Esophagus squamous epithelium (tissue), 5 donors: ENCODE results near the gene CFAP410. TPM values are rescaled to one million over a fixed set of nuclear protein-coding genes. Genes with fewer than 3 reads are reported as not detected.
A peak's percentile ranks its signal among the peaks of the same experiment; 100 is the strongest.

ENCODE experiments used
- DNase-seq: peaks from one replicate; lab custom pipeline; 2025; lab: John Stamatoyannopoulos, UW
- H3K27ac ChIP-seq, 4 donors: fragments of 200-600 bp; sonication (generic); one replicate each; pipeline ENCODE4 v1.5.1; 2016 to 2019; ENCODE audit warnings: mild to moderate bottlenecking in 1 of 4
- H3K27me3 ChIP-seq, 4 donors: fragments of 200-600 bp; sonication (generic); 1 replicate in 3 of 4; 2 replicates in 1 of 4; pipeline versions ENCODE4 v1.5.1 to v1.6.0; 2017 to 2021; ENCODE audit warnings: antibody characterized with exemption in 1 of 4
- H3K36me3 ChIP-seq, 3 donors: fragments of 200-600 bp; sonication (generic); one replicate each; pipeline ENCODE4 v1.5.1; 2016 to 2019
- H3K4me1 ChIP-seq, 3 donors: fragments of 200-600 bp; sonication (generic); one replicate each; pipeline ENCODE4 v1.5.1; 2017 to 2019
- H3K4me3 ChIP-seq, 4 donors: fragments of 200-600 bp; sonication (generic); 1 replicate in 3 of 4; 2 replicates in 1 of 4; pipeline ENCODE4 v1.5.1; 2016 to 2019; ENCODE audit warnings: mild to moderate bottlenecking in 2 of 4, moderate library complexity in 1 of 4
- H3K9me3 ChIP-seq, 3 donors: fragments of 200-600 bp; sonication (generic); one replicate each; pipeline ENCODE4 v1.5.1; 2016 to 2019
- CTCF ChIP-seq, 6 experiments: fragments of 450-650 bp in 4 of 6; fragments of 200-600 bp in 2 of 6; sonication (generic) in 2 of 6; IDR thresholded peaks; one replicate each; pipeline ENCODE4 v1.5.1; 2016 to 2019; ENCODE audit warnings: antibody characterized with exemption in 6 of 6, mild to moderate bottlenecking in 4 of 6, moderate library complexity in 4 of 6
- POLR2A ChIP-seq, 4 donors: fragments of 450-650 bp; IDR thresholded peaks; one replicate each; pipeline ENCODE4 v1.6.1; 2017; ENCODE audit warnings: antibody characterized with exemption in 4 of 4, mild to moderate bottlenecking in 4 of 4, moderate library complexity in 3 of 4
- WGBS, 2 donors: methylation state at CpG; one replicate each; pipeline ENCODE4 v1.1.5; 2018; 5-methylcytosine and 5-hydroxymethylcytosine counted together
- intact Hi-C: fragments of 100-400 bp; cut with DNase I; formaldehyde crosslinking; loops from one replicate; pipeline ENCODE4 v1.15.0; 2022
- total RNA-seq, 4 donors: library from RNA; depleted of rRNA; stranded (reverse); fragments of >200 nt; gene quantifications; one replicate each; pipeline ENCODE4 v1.1.0, GENCODE V29; 2016
- donor health status: DM: yes; HTN: yes; CAD: no.

CFAP410 gene
- total RNA-seq, 4 donors from 2014 or later, result 7.9 to 21.8 (median 13.7) TPM

GRCh38 chr21:44299458-44300261 is 39.5 kb downstream of the CFAP410 start, which contains the start of gene PFKL:
PFKL (plus strand) TSS chr21:44300053; CDS start chr21:44300106, 53 bp downstream.
- Histone ChIP-seq H3K4me1 (peaks cover 39 to 80% (median 45%) of the 10 kb centered on the region in 3 donors), H3K36me3 (peaks cover 0 to 5% (median 0%) of the 10 kb centered on the region in 3 donors), H3K27me3 (peaks cover 0 to 29% (median 0%) of the 10 kb centered on the region in 4 donors), H3K4me3 (peak within 1 kb of the TSS; percentile 67 to 98 (median 84)), H3K27ac (peak within 1 kb of the TSS; percentile 85 to 97 (median 96)), H3K9me3 (no peaks in the 10 kb centered on the region)
- no peak for DNase-seq
- intact Hi-C loops, result no loop called here
- TF ChIP-seq POLR2A (IDR thresholded peaks at IDR 0.05), result peak in 1 of 4 donors; percentile 61
- TF ChIP-seq CTCF (IDR thresholded peaks at IDR 0.05), result no peak
- 0 to 3% methylated on average over 2 to 8 of the region's 94 CpGs for WGBS, 2 donors

- Histone ChIP-seq H3K36me3 (peaks cover 0 to 2% (median 0%) of the 10 kb centered on the region in 3 donors), H3K9me3 (no peaks in the 10 kb centered on the region), H3K27ac (peak overlapping the region; percentile 85 to 97 (median 96)), H3K27me3 (peaks cover 0 to 35% (median 0%) of the 10 kb centered on the region in 4 donors), H3K4me3 (peak overlapping the region; percentile 67 to 98 (median 84)), H3K4me1 (peaks cover 36 to 80% (median 42%) of the 10 kb centered on the region in 3 donors)
- intact Hi-C loops, result no loop called here
- 6 to 11% methylated on average over 5 to 7 of the region's 10 CpGs for WGBS, 2 donors
- no peak for DNase-seq
- no peak for TF ChIP-seq CTCF (IDR thresholded peaks at IDR 0.05)
- TF ChIP-seq POLR2A (IDR thresholded peaks at IDR 0.05), result no peak
Observed at GRCh38 chr21:44299085-44299457, 40.1 kb downstream of the CFAP410 start.

- Histone ChIP-seq H3K36me3 (no peaks in the 10 kb centered on the region), H3K4me1 (peaks cover 33 to 73% (median 36%) of the 10 kb centered on the region in 3 donors), H3K9me3 (no peaks in the 10 kb centered on the region), H3K4me3 (no peak overlapping the region), H3K27ac (no peak overlapping the region), H3K27me3 (peaks cover 0 to 38% (median 0%) of the 10 kb centered on the region in 4 donors)
- DNase-seq, result no peak
- TF ChIP-seq POLR2A (IDR thresholded peaks at IDR 0.05) (no peak), CTCF (IDR thresholded peaks at IDR 0.05) (peak in 3 of 6 experiments; percentile 5 to 40 (median 8))
- intact Hi-C loops, result no loop called here
- WGBS, 2 donors, result 77 to 83% methylated on average over 2 of the region's 2 CpGs
Observed at GRCh38 chr21:44298301-44298700, 40.9 kb downstream of the CFAP410 start.

- no peaks in the 10 kb centered on the region for H3K36me3 ChIP-seq
- DNase-seq, result no peak
- H3K4me3 ChIP-seq, result no peak overlapping the region
- peaks cover 31 to 67% (median 33%) of the 10 kb centered on the region in 3 donors for H3K4me1 ChIP-seq
- 14 to 20% methylated on average over 7 to 8 of the region's 22 CpGs for WGBS, 2 donors
- intact Hi-C loops, result no loop called here
- TF ChIP-seq CTCF (IDR thresholded peaks at IDR 0.05) (peak; percentile 72 to 87 (median 81)), POLR2A (IDR thresholded peaks at IDR 0.05) (no peak)
- peak overlapping the region in 1 of 4 donors; percentile 17 for H3K27ac ChIP-seq
- peaks cover 0 to 41% (median 0%) of the 10 kb centered on the region in 4 donors for H3K27me3 ChIP-seq
- no peaks in the 10 kb centered on the region for H3K9me3 ChIP-seq
Observed at GRCh38 chr21:44297525-44298290, 41.5 kb downstream of the CFAP410 start.
